ENCODE measurements around the gene CUL1. TPM values are rescaled to one million over a fixed set of nuclear protein-coding genes. Genes with fewer than 3 reads are reported as not detected.

The CUL1 gene
- total and polyA plus RNA-seq, 2 experiments from 2014 or later = 35.6 to 71.3 TPM

GRCh38 chr7:148699782-148700629, 1.3 kb downstream of the CUL1 start:
- Mint-ChIP-seq H3K27me3 (ENCODE audit: insufficient read depth, low read depth, poor library complexity) (peaks cover 3% of the 10 kb centered on the region), H3K36me3 (ENCODE audit: low read depth) (no peaks in the 10 kb centered on the region; the same call in 2 of the 3 replicates), H3K9me3 (no peaks in the 10 kb centered on the region; the same call in 2 of the 3 replicates), H3K4me3 (peak overlapping the region; percentile 93), H3K4me1 (peaks cover 58% of the 10 kb centered on the region), H3K27ac (peak overlapping the region; percentile 95)
- H3K27me3 ChIP-seq (ENCODE audit: insufficient read depth) = no peaks in the 10 kb centered on the region
- peaks cover 59% of the 10 kb centered on the region for H3K4me1 ChIP-seq (ENCODE audit: insufficient read depth)
- H4K20me1 ChIP-seq (replicated peaks; ENCODE audit: insufficient read depth) = peaks cover 19% of the 10 kb centered on the region
- ATAC-seq (peak; percentile 68), DNase-seq (ENCODE audit: low spot score) (peak; percentile 55)
- no peaks in the 10 kb centered on the region for H3K9me2 ChIP-seq (ENCODE audit: insufficient read depth)
- TF ChIP-seq ZNF114 (CRISPR knock-in tag; IDR thresholded peaks at IDR 0.05) = no peak
- TF ChIP-seq ETS1 (IDR thresholded peaks at IDR 0.05) = no peak
- TF ChIP-seq ZNF462 (CRISPR knock-in tag; IDR thresholded peaks at IDR 0.05) = no peak
- TF ChIP-seq POLR2AphosphoS5 (IDR thresholded peaks at IDR 0.05; ENCODE audit: low read depth) = no peak; the same call in 1 of the 2 replicates
- no peak for TF ChIP-seq CTCF (conservative IDR thresholded peaks at IDR 0.05; ENCODE audit: low read depth in 2 of 2)
- TF ChIP-seq EZH2 (IDR thresholded peaks at IDR 0.05; ENCODE audit: low read depth, unreplicated experiment) = no peak
- no peak for TF ChIP-seq NANOG (IDR thresholded peaks at IDR 0.05; ENCODE audit: borderline replicate concordance)
- TF ChIP-seq REST (IDR thresholded peaks at IDR 0.05; ENCODE audit: unreplicated experiment) = no peak
- TF ChIP-seq STAT1 (IDR thresholded peaks at IDR 0.05; ENCODE audit: unreplicated experiment) = no peak
- TF ChIP-seq EZH2phosphoT487 (IDR thresholded peaks at IDR 0.05; ENCODE audit: unreplicated experiment) = no peak
- no peak for TF ChIP-seq ZNF331 (CRISPR knock-in tag; IDR thresholded peaks at IDR 0.05; ENCODE audit: low read depth)
- TF ChIP-seq CREB1 (CRISPR knock-in tag; IDR thresholded peaks at IDR 0.05; ENCODE audit: low read depth) = no peak
- TF ChIP-seq JUNB (IDR thresholded peaks at IDR 0.05; ENCODE audit: unreplicated experiment) = no peak
- no peaks in the 10 kb centered on the region for H3K36me3 ChIP-seq (ENCODE audit: insufficient read depth)
- peaks cover 70% of the 10 kb centered on the region for H3K79me2 ChIP-seq (replicated peaks; ENCODE audit: insufficient read depth)
- H3F3A ChIP-seq (replicated peaks; ENCODE audit: low read depth) = 0 out of 2 replicates have a peak, but pooled peaks cover 3% of the 10 kb centered on the region
- peak overlapping the region; percentile 81 for H3K27ac ChIP-seq (ENCODE audit: low read depth)
- H3K4me2 ChIP-seq = peak overlapping the region; percentile 84
- no peak overlapping the region for H2AFZ ChIP-seq
- peak overlapping the region; percentile 80 for H3K4me3 ChIP-seq
